K562 (cell line): ENCODE data around the gene LRRTM1. TPM values are rescaled to one million over a fixed set of nuclear protein-coding genes. Genes with fewer than 3 reads are reported as not detected.

Experiments
- ATAC-seq: fragments of 200-7000 bp; cut with Tn5 transposase; 3 replicates; pipeline ENCODE4 v1.9.1; 2020; ENCODE audit warnings: moderate library complexity
- BruUV-seq: library from RNA; stranded (reverse); fragments of 400-500 nt; replicated peaks from 2 replicates; lab custom pipeline; 2021; lab: Mats Ljungman, UMichigan
- CTCF ChIA-PET: fragments of 300-600 bp; formaldehyde crosslinking; extraction: SDS; loops from one replicate; lab custom pipeline; 2021; ENCODE audit warnings: low intra/inter-chr PET ratio; lab: Yijun Ruan, JAX
- POLR2A ChIA-PET: fragments of 300-600, 350-650 bp; sonication (Branson Sonifier 250); formaldehyde crosslinking; extraction: SDS; loops from one replicate; lab custom pipeline; 2021; ENCODE audit warnings: antibody characterized with exemption, inconsistent platforms; lab: Yijun Ruan, JAX
- DNase-seq, 4 experiments: peaks; one replicate each; pipeline versions ENCODE4 v3.0.0 to v3.0.0-alpha.2; 2011 to 2018; ENCODE audit warnings: low spot score in 3 of 4, mixed read lengths in 3 of 4; ENCODE audit errors: extremely low read depth in 1 of 4
- FAIRE-seq: peaks from 2 replicates; lab custom pipeline; 2011; peaks lifted over from hg19 to GRCh38; lab: Jason Lieb, UNC
- H2AFZ ChIP-seq: 2 replicates; pipeline ENCODE4 v1.6.0; 2011; ENCODE audit warnings: low read depth, low read length, control low read depth, inconsistent platforms
- H3K27ac ChIP-seq: fragments of 200-600 bp; 3 replicates; pipeline ENCODE4 v1.8.0; 2011; ENCODE audit warnings: low read depth, mild to moderate bottlenecking, control low read depth, inconsistent platforms, low read length, moderate library complexity, mixed read lengths; ENCODE audit errors: extremely low read depth
- H3K27me3 ChIP-seq, 2 experiments: fragments of 300-600 bp in 1 of 2; 2 replicates in 1 of 2; 3 replicates in 1 of 2; pipeline versions ENCODE4 v1.6.0 to v1.8.0; 2011; ENCODE audit warnings: inconsistent platforms in 2 of 2, low read length in 2 of 2, mild to moderate bottlenecking in 1 of 2, mixed read lengths in 1 of 2, moderate library complexity in 1 of 2; ENCODE audit not compliant: control insufficient read depth in 2 of 2, insufficient read depth in 2 of 2
- H3K36me3 ChIP-seq: fragments of 300-600 bp; 3 replicates; pipeline ENCODE4 v1.8.0; 2011; ENCODE audit warnings: mild to moderate bottlenecking, low read length, inconsistent platforms; ENCODE audit not compliant: control insufficient read depth, insufficient read depth
- H3K4me1 ChIP-seq, 2 experiments: fragments of 200-600 bp in 1 of 2; replicated peaks in 1 of 2; 2 replicates in 1 of 2; 3 replicates in 1 of 2; pipeline versions ENCODE4 v1.5.1 to v1.8.0; 2011; ENCODE audit warnings: inconsistent platforms in 2 of 2, low read length in 2 of 2, mild to moderate bottlenecking in 1 of 2, mixed read lengths in 1 of 2, moderate library complexity in 1 of 2; ENCODE audit not compliant: control insufficient read depth in 2 of 2, insufficient read depth in 2 of 2
- H3K4me2 ChIP-seq: 2 replicates; pipeline ENCODE4 v1.6.1; 2011; ENCODE audit warnings: low read length, control low read depth, inconsistent platforms, mixed read lengths; ENCODE audit not compliant: insufficient read depth
- H3K4me3 ChIP-seq: fragments of 200-600 bp; sonication (generic), shearing (Covaris generic); 2 replicates; pipeline ENCODE4 v1.5.1; 2016; ENCODE audit warnings: control low read depth, inconsistent platforms
- H3K79me2 ChIP-seq: fragments of 200-600 bp; 3 replicates; pipeline ENCODE4 v1.8.0; 2011; ENCODE audit warnings: low read length, inconsistent platforms; ENCODE audit not compliant: control insufficient read depth, insufficient read depth
- H3K9ac ChIP-seq, 2 experiments: 2 replicates each; pipeline versions ENCODE4 v1.6.0 to v1.6.1; 2011; ENCODE audit warnings: low read depth in 2 of 2, low read length in 2 of 2, control low read depth in 1 of 2, inconsistent platforms in 1 of 2, mild to moderate bottlenecking in 1 of 2, mixed read lengths in 1 of 2; ENCODE audit not compliant: insufficient read depth in 1 of 2
- H3K9me1 ChIP-seq: one replicate; pipeline ENCODE4 v1.6.0; 2011; ENCODE audit warnings: inconsistent platforms, mild to moderate bottlenecking, low read length, moderate library complexity; ENCODE audit not compliant: control insufficient read depth, insufficient read depth
- H3K9me3 ChIP-seq: replicated peaks from 2 replicates; pipeline ENCODE4 v1.5.1; 2011; ENCODE audit warnings: low read depth, low read length, inconsistent platforms; ENCODE audit not compliant: control insufficient read depth, insufficient read depth
- H4K20me1 ChIP-seq: replicated peaks from 2 replicates; pipeline ENCODE4 v1.6.1; 2011; ENCODE audit warnings: low read length, inconsistent platforms, mixed read lengths; ENCODE audit not compliant: control insufficient read depth, insufficient read depth
- BRD9 ChIP-seq: fragments of 450-650 bp; IDR thresholded peaks from 2 replicates; pipeline ENCODE4 v1.6.1; 2018; ENCODE audit warnings: low read depth; ENCODE audit not compliant: partially characterized antibody
- HDAC8 ChIP-seq: fragments of 450-650 bp; IDR thresholded peaks from 2 replicates; pipeline ENCODE4 v1.6.1; 2016; ENCODE audit warnings: mild to moderate bottlenecking, missing genetic modification characterization, moderate library complexity, missing compliant biosample characterization
- HNRNPLL ChIP-seq: fragments of 200-400 bp; formaldehyde crosslinking; IDR thresholded peaks from 2 replicates; pipeline ENCODE4 v1.6.1; 2017; ENCODE audit warnings: low read length, low read depth, mild to moderate bottlenecking; ENCODE audit not compliant: poor library complexity, severe bottlenecking
- KLF1 ChIP-seq: fragments of 450-650 bp; IDR thresholded peaks from 2 replicates; pipeline ENCODE4 v1.6.1; 2016; ENCODE audit warnings: missing genetic modification characterization, missing compliant biosample characterization
- MTA3 ChIP-seq: fragments of 450-650 bp; formaldehyde crosslinking; IDR thresholded peaks from 2 replicates; pipeline ENCODE4 v1.6.1; 2017; ENCODE audit warnings: mild to moderate bottlenecking, borderline replicate concordance
- OTX1 ChIP-seq: fragments of 450-650 bp; formaldehyde crosslinking; IDR thresholded peaks from 2 replicates; pipeline ENCODE4 v1.4.0; 2022; ENCODE audit warnings: mild to moderate bottlenecking
- RAD21 ChIP-seq, 2 experiments: fragments of 250-450 bp in 1 of 2; fragments of 450-650 bp in 1 of 2; sonication (Bioruptor Pico) in 1 of 2; formaldehyde crosslinking in 1 of 2; IDR thresholded peaks in 1 of 2; conservative IDR thresholded peaks in 1 of 2; 2 replicates each; pipeline versions ENCODE4 v1.4.0 to v1.8.0; 2020 to 2022; ENCODE audit warnings: mild to moderate bottlenecking in 2 of 2, moderate library complexity in 1 of 2
- RUNX1 ChIP-seq: sonication (generic); IDR thresholded peaks from 2 replicates; pipeline ENCODE4 v1.6.1; 2016; ENCODE audit warnings: antibody characterized with exemption, low read depth
- SP1 ChIP-seq: sonication (generic); formaldehyde crosslinking; IDR thresholded peaks from 2 replicates; pipeline ENCODE4 v1.8.1; 2022; ENCODE audit warnings: mild to moderate bottlenecking, missing genetic modification reagents
- SUPT5H ChIP-seq: fragments of 450-650 bp; IDR thresholded peaks from 2 replicates; pipeline ENCODE4 v1.6.1; 2016
- U2AF2 ChIP-seq: fragments of 200-400 bp; formaldehyde crosslinking; optimal IDR thresholded peaks from 2 replicates; pipeline ENCODE3; 2017; ENCODE audit warnings: low read depth, mild to moderate bottlenecking, low read length
- ZNF197 ChIP-seq: fragments of 200-800 bp; sonication (Bioruptor generic); IDR thresholded peaks from 2 replicates; pipeline ENCODE4 v1.6.1; 2016; ENCODE audit warnings: low read depth, missing genetic modification characterization, missing compliant biosample characterization
- ZNF766 ChIP-seq: fragments of 200-800 bp; sonication (Bioruptor generic); conservative IDR thresholded peaks from 2 replicates; pipeline ENCODE4 v1.6.1; 2016; ENCODE audit warnings: missing genetic modification characterization, missing compliant biosample characterization
- WGBS: fragments of 100-300 bp; shearing (Covaris generic); methylation state at CpG from one replicate; pipeline ENCODE4 v1.1.6; 2016; ENCODE audit warnings: low coverage, mixed read lengths; ENCODE audit not compliant: insufficient coverage; ENCODE audit errors: missing lambda C conversion rate; 5-methylcytosine and 5-hydroxymethylcytosine counted together
- in situ Hi-C: fragments of 300-500 bp; cut with MboI; formaldehyde crosslinking; loops from 4 replicates; pipeline ENCODE4 v1.15.0; 2018; ENCODE audit warnings: inconsistent platforms, mixed read lengths
- intact Hi-C: fragments of 100-400 bp; cut with micrococcal nuclease; formaldehyde crosslinking; loops from 2 replicates; pipeline ENCODE4 v1.14.2; 2022
- polyA plus RNA-seq, 8 experiments: library from polyadenylated mRNA; depleted of rRNA in 4 of 8; stranded (reverse) in 5 of 8; unstranded in 3 of 8; fragments of >200 nt; fragmentation: Nextera tagmentation in 2 of 8; fragmentation: Illumina TruSeq in 1 of 8; extraction: Ambion mirVana in 2 of 8; extraction: Trizol in 1 of 8; gene quantifications; 2 replicates each; pipeline versions ENCODE4 v1.2.1 to v1.2.3, GENCODE V29; 2011 to 2014; ENCODE audit warnings: inconsistent platforms in 1 of 8, missing spikeins in 1 of 8
- total RNA-seq, 7 experiments: library from RNA; depleted of rRNA in 6 of 7; stranded (reverse); fragments of >200 nt in 6 of 7; fragmentation: Illumina TruSeq in 2 of 7; extraction: Trizol in 2 of 7; gene quantifications; 2 replicates each; pipeline versions ENCODE4 v1.2.1 to v1.2.3, GENCODE V29; 2011 to 2021; ENCODE audit warnings: low replicate concordance in 1 of 7
- TF ChIP-seq, protein P1 (sequence below), 3 experiments: IDR thresholded peaks in 2 of 3; conservative IDR thresholded peaks in 1 of 3; 2 replicates each; pipeline ENCODE4 v1.5.1; 2011 to 2012; ENCODE audit warnings: low read length in 3 of 3, mild to moderate bottlenecking in 3 of 3, control low read depth in 2 of 3, improper control_type of control experiment in 1 of 3, inconsistent platforms in 1 of 3, low read depth in 1 of 3, mixed read lengths in 1 of 3, moderate library complexity in 1 of 3; ENCODE audit not compliant: insufficient read depth in 2 of 3
- TF ChIP-seq, protein P2 (sequence below): sonication (generic); formaldehyde crosslinking; IDR thresholded peaks from 2 replicates; pipeline ENCODE4 v1.8.1; 2023; ENCODE audit warnings: mild to moderate bottlenecking, missing genetic modification reagents
- TF ChIP-seq, protein P3 (sequence below), 2 experiments: fragments of 450-650 bp; conservative IDR thresholded peaks; 2 replicates each; pipeline ENCODE4 v1.6.1; 2017; ENCODE audit warnings: mild to moderate bottlenecking in 2 of 2, moderate library complexity in 2 of 2

Gene LRRTM1
- total and polyA plus RNA-seq, 9 of the 15 experiments (the other 6 are each of a cell fraction or from before 2014, with no cell fraction given) = 0.07 to 0.33 (median 0.11) TPM; not detected in 6

DNA sequence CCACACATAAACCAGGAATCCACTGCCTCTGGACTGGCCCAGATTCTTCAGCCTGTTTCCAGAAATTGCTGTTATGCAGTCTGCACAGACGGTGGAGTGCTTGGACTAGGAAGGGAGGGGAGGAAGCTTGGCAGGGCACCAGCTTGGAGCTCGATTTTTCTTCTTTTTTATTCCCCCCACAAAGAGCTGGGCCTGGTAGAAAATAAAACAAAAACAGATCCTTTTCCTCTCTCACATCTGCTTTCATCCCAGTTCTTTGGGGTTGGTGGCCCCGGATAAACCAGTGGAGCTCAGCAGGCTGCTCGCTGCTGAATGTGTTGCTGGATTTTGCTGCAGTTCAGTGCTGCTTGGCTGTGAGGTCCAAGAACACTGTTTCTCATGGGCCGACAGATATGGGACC, 16.0 kb downstream of the LRRTM1 start (continued):
- TF ChIP-seq, protein P1, sequence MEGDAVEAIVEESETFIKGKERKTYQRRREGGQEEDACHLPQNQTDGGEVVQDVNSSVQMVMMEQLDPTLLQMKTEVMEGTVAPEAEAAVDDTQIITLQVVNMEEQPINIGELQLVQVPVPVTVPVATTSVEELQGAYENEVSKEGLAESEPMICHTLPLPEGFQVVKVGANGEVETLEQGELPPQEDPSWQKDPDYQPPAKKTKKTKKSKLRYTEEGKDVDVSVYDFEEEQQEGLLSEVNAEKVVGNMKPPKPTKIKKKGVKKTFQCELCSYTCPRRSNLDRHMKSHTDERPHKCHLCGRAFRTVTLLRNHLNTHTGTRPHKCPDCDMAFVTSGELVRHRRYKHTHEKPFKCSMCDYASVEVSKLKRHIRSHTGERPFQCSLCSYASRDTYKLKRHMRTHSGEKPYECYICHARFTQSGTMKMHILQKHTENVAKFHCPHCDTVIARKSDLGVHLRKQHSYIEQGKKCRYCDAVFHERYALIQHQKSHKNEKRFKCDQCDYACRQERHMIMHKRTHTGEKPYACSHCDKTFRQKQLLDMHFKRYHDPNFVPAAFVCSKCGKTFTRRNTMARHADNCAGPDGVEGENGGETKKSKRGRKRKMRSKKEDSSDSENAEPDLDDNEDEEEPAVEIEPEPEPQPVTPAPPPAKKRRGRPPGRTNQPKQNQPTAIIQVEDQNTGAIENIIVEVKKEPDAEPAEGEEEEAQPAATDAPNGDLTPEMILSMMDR (IDR thresholded peaks at IDR 0.05 in 2 of 3, conservative IDR thresholded peaks at IDR 0.05 in 1 of 3; ENCODE audit: insufficient read depth in 2 of 3, low read depth in 1 of 3, low read length in 3 of 3) = peak; percentile 13 to 51 (median 14); a peak in 2 of 6 replicates
- TF ChIP-seq RAD21 (CRISPR knock-in tag; conservative IDR thresholded peaks at IDR 0.05 in 1 of 2, IDR thresholded peaks at IDR 0.05 in 1 of 2) = peak; percentile 31 to 59; a peak in 3 of 4 replicates

DNA sequence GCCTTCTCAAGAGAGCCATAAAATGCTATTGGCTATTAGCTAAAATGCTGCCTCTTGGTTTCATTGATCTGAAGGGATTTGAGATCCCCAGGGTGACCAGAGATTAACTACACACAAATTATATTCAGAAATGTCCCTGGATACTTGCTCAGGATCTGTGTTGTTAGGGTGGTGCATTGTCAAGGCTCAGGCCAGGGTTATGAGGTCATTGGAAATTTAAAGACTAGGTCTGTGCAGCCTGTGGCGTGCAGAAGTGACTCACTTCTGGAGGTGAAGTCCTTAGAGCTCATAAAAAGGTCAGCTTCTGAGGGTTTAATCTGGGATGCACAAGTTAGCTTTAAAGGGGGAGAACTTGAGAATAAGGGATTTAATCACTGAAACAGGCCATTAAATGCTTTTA, 23.5 kb downstream of the LRRTM1 start:
- FAIRE-seq (no peak), DNase-seq (no peak), ATAC-seq (no peak)
- H3K4me1 ChIP-seq = no peaks in the 10 kb centered on the region
- H3K9me3 ChIP-seq = no peaks in the 10 kb centered on the region
- no peak overlapping the region for H2AFZ ChIP-seq
- ChIA-PET CTCF (no interaction called here), POLR2A (no interaction called here)
- H3K27ac ChIP-seq = no peak overlapping the region
- H3K9ac ChIP-seq = no peak overlapping the region
- intact Hi-C loops = no loop called here
- no peaks in the 10 kb centered on the region for H3K27me3 ChIP-seq
- no peak overlapping the region for H3K4me3 ChIP-seq
- TF ChIP-seq, protein P2, sequence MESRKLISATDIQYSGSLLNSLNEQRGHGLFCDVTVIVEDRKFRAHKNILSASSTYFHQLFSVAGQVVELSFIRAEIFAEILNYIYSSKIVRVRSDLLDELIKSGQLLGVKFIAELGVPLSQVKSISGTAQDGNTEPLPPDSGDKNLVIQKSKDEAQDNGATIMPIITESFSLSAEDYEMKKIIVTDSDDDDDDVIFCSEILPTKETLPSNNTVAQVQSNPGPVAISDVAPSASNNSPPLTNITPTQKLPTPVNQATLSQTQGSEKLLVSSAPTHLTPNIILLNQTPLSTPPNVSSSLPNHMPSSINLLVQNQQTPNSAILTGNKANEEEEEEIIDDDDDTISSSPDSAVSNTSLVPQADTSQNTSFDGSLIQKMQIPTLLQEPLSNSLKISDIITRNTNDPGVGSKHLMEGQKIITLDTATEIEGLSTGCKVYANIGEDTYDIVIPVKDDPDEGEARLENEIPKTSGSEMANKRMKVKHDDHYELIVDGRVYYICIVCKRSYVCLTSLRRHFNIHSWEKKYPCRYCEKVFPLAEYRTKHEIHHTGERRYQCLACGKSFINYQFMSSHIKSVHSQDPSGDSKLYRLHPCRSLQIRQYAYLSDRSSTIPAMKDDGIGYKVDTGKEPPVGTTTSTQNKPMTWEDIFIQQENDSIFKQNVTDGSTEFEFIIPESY (CRISPR knock-in tag) = no peak
- no peak for TF ChIP-seq MTA3
- no peak for TF ChIP-seq SUPT5H
- no peak for TF ChIP-seq SP1
- TF ChIP-seq BRD9 = no peak
- TF ChIP-seq HNRNPLL = no peak
- no peak for TF ChIP-seq HDAC8 (tag)
- TF ChIP-seq ZNF766 = no peak
- no peak for TF ChIP-seq KLF1 (tag)
- TF ChIP-seq, protein P3, sequence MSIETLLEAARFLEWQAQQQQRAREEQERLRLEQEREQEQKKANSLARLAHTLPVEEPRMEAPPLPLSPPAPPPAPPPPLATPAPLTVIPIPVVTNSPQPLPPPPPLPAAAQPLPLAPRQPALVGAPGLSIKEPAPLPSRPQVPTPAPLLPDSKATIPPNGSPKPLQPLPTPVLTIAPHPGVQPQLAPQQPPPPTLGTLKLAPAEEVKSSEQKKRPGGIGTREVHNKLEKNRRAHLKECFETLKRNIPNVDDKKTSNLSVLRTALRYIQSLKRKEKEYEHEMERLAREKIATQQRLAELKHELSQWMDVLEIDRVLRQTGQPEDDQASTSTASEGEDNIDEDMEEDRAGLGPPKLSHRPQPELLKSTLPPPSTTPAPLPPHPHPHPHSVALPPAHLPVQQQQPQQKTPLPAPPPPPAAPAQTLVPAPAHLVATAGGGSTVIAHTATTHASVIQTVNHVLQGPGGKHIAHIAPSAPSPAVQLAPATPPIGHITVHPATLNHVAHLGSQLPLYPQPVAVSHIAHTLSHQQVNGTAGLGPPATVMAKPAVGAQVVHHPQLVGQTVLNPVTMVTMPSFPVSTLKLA (conservative IDR thresholded peaks at IDR 0.05) = no peak
- TF ChIP-seq RUNX1 = no peak
- TF ChIP-seq ZNF197 (CRISPR knock-in tag) = no peak
- no peak for TF ChIP-seq U2AF2
- no peak for TF ChIP-seq OTX1 (CRISPR knock-in tag)
- BruUV-seq = no TSS peak
- H3K36me3 ChIP-seq = no peaks in the 10 kb centered on the region
- WGBS = 0% methylated on average over 1 of the region's 1 CpG
- in situ Hi-C loops = no loop called here
- no peaks in the 10 kb centered on the region for H3K9me1 ChIP-seq
- H3K79me2 ChIP-seq = no peaks in the 10 kb centered on the region
- H4K20me1 ChIP-seq = no peaks in the 10 kb centered on the region
- no peak overlapping the region for H3K4me2 ChIP-seq
